SU-DHL-6 (cell line): ENCODE data around the gene AGO4.

Experiments used
- CTCF ChIP-seq: fragments of 200-600 bp; sonication (generic); IDR thresholded peaks from one replicate; pipeline ENCODE4 v1.5.1; 2017; ENCODE audit warnings: antibody characterized with exemption, mild to moderate bottlenecking, low read length, moderate library complexity; ENCODE audit not compliant: insufficient read depth, poor library complexity, severe bottlenecking
- EZH2phosphoT487 ChIP-seq: fragments of 200-600 bp; sonication (generic), shearing (Covaris generic); conservative IDR thresholded peaks from 2 replicates; pipeline ENCODE4 v1.6.1; 2018; ENCODE audit warnings: mild to moderate bottlenecking, antibody characterized with exemption, low read length, moderate library complexity, mixed read lengths

GRCh38 chr1:35836734-35837133 lies 28.9 kb downstream of the AGO4 start:
- no peak for TF ChIP-seq CTCF
- no peak for TF ChIP-seq EZH2phosphoT487
